ENCODE results near the gene SLC2A4RG. TPM values are rescaled to one million over a fixed set of nuclear protein-coding genes. Genes with fewer than 3 reads are reported as not detected.
A peak's percentile ranks its signal among the peaks of the same experiment; 100 is the strongest.
"Not testable (repeated sequence)": the region's sequence is repeated elsewhere in the genome, so short reads cannot be mapped to it uniquely, and the experiment has no call there.

Gene SLC2A4RG
- total and polyA plus RNA-seq, 12 donors: 7.9 to 210 (median 47.9) TPM

- intact Hi-C loops (cut with DNase I): no loop called here
- peak in 2 of 7 donors; percentile 30 to 31 for DNase-seq
- no peak overlapping the region for H3K4me3 ChIP-seq
- H3K36me3 ChIP-seq (replicated peaks in 1 of 2): no peaks in the 10 kb centered on the region
- no peaks in the 10 kb centered on the region for H3K9me3 ChIP-seq (replicated peaks in 1 of 3)
- peak overlapping the region in 1 of 5 donors; percentile 1 for H3K27ac ChIP-seq
- peaks cover 7 to 25% of the 10 kb centered on the region in 2 donors for H3K4me1 ChIP-seq (replicated peaks in 1 of 2)
- TF ChIP-seq POLR2A (IDR thresholded peaks at IDR 0.05) (no peak), CTCF (IDR thresholded peaks at IDR 0.05) (peak; percentile 17 to 62 (median 38))
- H3K27me3 ChIP-seq: no peaks in the 10 kb centered on the region
- WGBS, 4 donors: 49 to 63% (median 52%) methylated on average over 27 to 67 of the region's 67 CpGs
Observed at GRCh38 chr20:63775096-63775978, 35.8 kb downstream of the SLC2A4RG start.

DNA sequence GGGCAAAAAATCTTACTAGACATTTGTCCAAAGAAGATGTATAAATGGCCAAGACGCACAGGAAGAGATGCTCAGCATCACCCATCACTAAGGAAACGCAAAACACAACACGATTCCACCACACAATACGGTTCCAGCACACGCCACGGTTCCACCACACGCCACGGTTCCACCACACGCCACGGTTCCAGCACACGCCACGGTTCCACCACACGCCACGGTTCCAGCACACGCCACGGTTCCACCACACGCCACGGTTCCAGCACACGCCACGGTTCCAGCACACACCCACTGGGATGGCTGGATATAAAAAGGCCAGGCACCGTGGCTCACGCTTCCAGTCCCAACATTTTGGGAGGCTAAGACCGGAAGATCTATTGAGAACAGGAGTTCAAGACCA lies 37.3 kb downstream of the SLC2A4RG start:
- 78 to 95% (median 92%) methylated on average over 12 to 23 of the region's 23 CpGs for WGBS, 4 donors
- H3K27ac ChIP-seq; H3K4me3 ChIP-seq; DNase-seq; H3K9me3 ChIP-seq (replicated peaks in 1 of 3); H3K27me3 ChIP-seq; intact Hi-C loops (cut with DNase I); H3K36me3 ChIP-seq (replicated peaks in 1 of 2): not testable (repeated sequence)
- peaks cover 7 to 25% of the 10 kb centered on the region in 2 donors for H3K4me1 ChIP-seq (replicated peaks in 1 of 2)

- Histone ChIP-seq H3K9me3 (replicated peaks in 1 of 3) (no peaks in the 10 kb centered on the region), H3K4me3 (no peak overlapping the region), H3K27ac (no peak overlapping the region), H3K4me1 (replicated peaks in 1 of 2) (peaks cover 7 to 19% of the 10 kb centered on the region in 2 donors), H3K36me3 (replicated peaks in 1 of 2) (no peaks in the 10 kb centered on the region), H3K27me3 (no peaks in the 10 kb centered on the region)
- TF ChIP-seq CTCF (IDR thresholded peaks at IDR 0.05) (no peak), POLR2A (IDR thresholded peaks at IDR 0.05) (no peak)
- 90 to 97% (median 94%) methylated on average over 13 of the region's 13 CpGs for WGBS, 4 donors
- DNase-seq: no peak
- intact Hi-C loops (cut with DNase I): no loop called here
Observed at GRCh38 chr20:63777614-63778013, 38.0 kb downstream of the SLC2A4RG start.

DNA sequence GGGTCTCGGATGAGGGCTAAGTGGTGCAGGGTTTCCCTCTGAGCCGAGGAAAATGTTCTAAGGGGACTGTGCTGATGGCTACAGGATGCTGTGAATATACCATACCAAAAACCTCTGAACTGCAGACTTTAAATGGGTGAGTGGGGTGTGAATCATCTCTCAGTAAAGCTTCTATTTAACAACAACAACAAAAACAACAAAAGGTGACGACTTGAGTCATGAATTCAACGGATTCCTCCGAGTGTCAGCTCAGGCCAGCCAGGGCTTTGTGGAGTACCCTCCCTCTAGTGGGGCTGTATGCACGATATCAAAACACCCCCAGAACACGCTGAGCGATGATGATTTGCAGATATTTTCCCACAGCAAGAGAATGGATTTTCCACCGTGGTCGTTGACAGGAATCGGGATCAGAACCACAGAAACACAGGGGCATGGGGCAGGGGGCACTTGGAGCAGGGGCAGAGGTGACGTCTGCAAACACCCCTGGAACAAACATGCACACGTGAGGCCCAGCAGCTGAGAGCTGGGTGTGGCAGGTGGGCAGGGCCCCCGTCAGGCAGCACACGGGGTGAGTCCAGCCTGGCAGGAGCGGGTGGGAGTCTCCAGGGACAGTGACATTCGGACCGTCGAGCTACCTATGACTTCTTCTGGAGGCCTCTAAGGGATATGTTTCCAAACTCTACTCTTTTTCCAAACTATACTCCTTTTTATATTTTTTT lies 38.6 kb downstream of the SLC2A4RG start:
- TF ChIP-seq POLR2A (IDR thresholded peaks at IDR 0.05): no peak
- no peak for TF ChIP-seq CTCF (IDR thresholded peaks at IDR 0.05)
- WGBS, 4 donors: 64 to 76% (median 69%) methylated on average over 10 to 19 of the region's 19 CpGs
- no peaks in the 10 kb centered on the region for H3K36me3 ChIP-seq (replicated peaks in 1 of 2)
- DNase-seq: no peak
- H3K27ac ChIP-seq: no peak overlapping the region
- intact Hi-C loops (cut with DNase I): no loop called here
- H3K9me3 ChIP-seq (replicated peaks in 1 of 3): no peaks in the 10 kb centered on the region
- H3K27me3 ChIP-seq: no peaks in the 10 kb centered on the region
- no peak overlapping the region for H3K4me3 ChIP-seq
- H3K4me1 ChIP-seq (replicated peaks in 1 of 2): peaks cover 2 to 14% of the 10 kb centered on the region in 2 donors

Measured in adrenal gland (tissue), 12 donors.